Activated B cell treated with CpG ODN at 0.5 μM for 24 hours (primary cell): ENCODE results near the gene FNDC7. TPM values are rescaled to one million over a fixed set of nuclear protein-coding genes. Genes with fewer than 3 reads are reported as not detected.

Experiments
- ATAC-seq: fragments of 200-7000 bp; cut with Tn5 transposase; one replicate; pipeline ENCODE4 v1.10.0; 2021; ENCODE audit warnings: low read depth, mild to moderate bottlenecking, moderate library complexity
- CTCF ChIA-PET: fragments of 350-600 bp; sonication (Branson Sonifier 250); formaldehyde crosslinking; loops from one replicate; lab custom pipeline; 2021; ENCODE audit warnings: antibody characterized with exemption; lab: Charles Lee
- POLR2A ChIA-PET: fragments of 350-600 bp; sonication (Branson Sonifier 250); formaldehyde crosslinking; loops from one replicate; lab custom pipeline; 2021; ENCODE audit warnings: antibody characterized with exemption; lab: Charles Lee
- DNase-seq: peaks from one replicate; pipeline ENCODE4 v3.0.0; 2022
- H3K27ac Mint-ChIP-seq: one replicate; pipeline ENCODE4 v1.8.0; 2020; ENCODE audit warnings: mixed read lengths
- H3K27me3 Mint-ChIP-seq: one replicate; pipeline ENCODE4 v1.8.0; 2021; ENCODE audit warnings: mixed read lengths
- H3K36me3 Mint-ChIP-seq: one replicate; pipeline ENCODE4 v1.8.0; 2021; ENCODE audit warnings: low read depth, mixed read lengths
- H3K4me1 Mint-ChIP-seq: one replicate; pipeline ENCODE4 v1.8.0; 2021; ENCODE audit warnings: mixed read lengths
- H3K4me3 Mint-ChIP-seq: one replicate; pipeline ENCODE4 v1.8.0; 2020; ENCODE audit warnings: mild to moderate bottlenecking, mixed read lengths
- H3K9me3 Mint-ChIP-seq: one replicate; pipeline ENCODE4 v1.8.0; 2020; ENCODE audit warnings: mixed read lengths
- intact Hi-C: fragments of 100-400 bp; cut with micrococcal nuclease; formaldehyde crosslinking; loops from one replicate; pipeline ENCODE4 v1.15.1; 2024
- total RNA-seq: library from RNA; stranded (reverse); gene quantifications from 2 replicates; pipeline ENCODE4 v1.2.3, GENCODE V29; 2022
- TF ChIP-seq, protein P1 (sequence below): fragments of 200-600 bp; IDR thresholded peaks from one replicate; pipeline ENCODE4 v1.8.0; 2022; ENCODE audit warnings: antibody characterized with exemption, mild to moderate bottlenecking

The FNDC7 gene
- total RNA-seq, 1 donor from 2014 or later: not detected

DNA sequence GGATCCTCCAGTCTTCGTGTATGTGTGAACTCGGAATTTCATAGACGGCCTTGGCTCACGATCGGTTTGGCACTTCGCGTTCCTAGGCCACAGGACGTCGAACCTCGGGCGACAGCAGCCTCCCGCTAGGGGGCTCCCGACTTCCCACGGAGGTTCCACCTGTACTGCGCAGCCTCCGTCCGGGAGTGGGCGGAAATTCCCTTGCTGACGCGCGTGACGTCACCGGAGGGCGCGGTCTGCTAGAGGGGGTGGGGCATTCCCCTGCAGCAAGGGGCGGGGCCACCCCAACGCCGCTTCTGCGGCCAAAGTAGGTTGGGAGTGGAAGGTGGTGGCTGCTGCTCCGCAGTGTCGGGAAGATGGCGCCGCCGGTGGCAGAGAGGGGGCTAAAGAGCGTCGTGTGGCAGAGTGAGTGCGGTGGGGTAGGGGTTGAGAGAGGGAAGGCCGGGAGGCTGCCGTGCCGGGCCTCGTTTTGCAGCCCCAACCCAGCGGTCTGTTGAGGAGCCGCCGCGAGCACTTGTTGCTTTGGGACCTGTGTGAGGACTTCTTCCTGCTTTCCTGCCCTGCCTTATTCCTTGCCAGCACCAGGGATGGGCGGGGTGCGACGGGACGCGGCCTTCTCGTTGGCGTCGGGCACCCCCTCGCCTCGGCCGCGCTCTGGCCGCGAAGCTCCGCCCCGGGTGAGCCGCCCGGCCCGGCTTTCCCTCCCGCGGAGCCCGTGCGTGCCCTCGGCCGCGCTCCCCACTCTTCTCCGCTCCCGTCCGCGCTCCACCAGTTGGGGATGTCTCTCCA lies 33.9 kb downstream of the FNDC7 start, which contains the start of gene STXBP3:
Gene STXBP3 (plus strand): TSS at position 293 of the 789 bp plus-strand sequence. CDS start 64 bp downstream, at position 357.
- DNase-seq: peak; percentile 99
- Mint-ChIP-seq H3K27me3 (no peaks in the 10 kb centered on the region), H3K36me3 (peaks cover 17% of the 10 kb centered on the region), H3K4me1 (peaks cover 28% of the 10 kb centered on the region), H3K4me3 (peak within 1 kb of the TSS; percentile 99), H3K27ac (peak within 1 kb of the TSS; percentile 99), H3K9me3 (no peaks in the 10 kb centered on the region)
- ChIA-PET POLR2A (interaction anchor here (0.5 to 1.7 kb wide), 8 partner anchors 9 to 1653 kb away, joined by 3 to 17 read pairs (median 4); partner anchors contain the start of genes HENMT1 and PRPF38B), CTCF (interaction anchor here (1.2 kb wide), 1 partner anchor 152 kb away, joined by 6 read pairs; no protein-coding TSS in a partner anchor)
- TF ChIP-seq, protein P1, sequence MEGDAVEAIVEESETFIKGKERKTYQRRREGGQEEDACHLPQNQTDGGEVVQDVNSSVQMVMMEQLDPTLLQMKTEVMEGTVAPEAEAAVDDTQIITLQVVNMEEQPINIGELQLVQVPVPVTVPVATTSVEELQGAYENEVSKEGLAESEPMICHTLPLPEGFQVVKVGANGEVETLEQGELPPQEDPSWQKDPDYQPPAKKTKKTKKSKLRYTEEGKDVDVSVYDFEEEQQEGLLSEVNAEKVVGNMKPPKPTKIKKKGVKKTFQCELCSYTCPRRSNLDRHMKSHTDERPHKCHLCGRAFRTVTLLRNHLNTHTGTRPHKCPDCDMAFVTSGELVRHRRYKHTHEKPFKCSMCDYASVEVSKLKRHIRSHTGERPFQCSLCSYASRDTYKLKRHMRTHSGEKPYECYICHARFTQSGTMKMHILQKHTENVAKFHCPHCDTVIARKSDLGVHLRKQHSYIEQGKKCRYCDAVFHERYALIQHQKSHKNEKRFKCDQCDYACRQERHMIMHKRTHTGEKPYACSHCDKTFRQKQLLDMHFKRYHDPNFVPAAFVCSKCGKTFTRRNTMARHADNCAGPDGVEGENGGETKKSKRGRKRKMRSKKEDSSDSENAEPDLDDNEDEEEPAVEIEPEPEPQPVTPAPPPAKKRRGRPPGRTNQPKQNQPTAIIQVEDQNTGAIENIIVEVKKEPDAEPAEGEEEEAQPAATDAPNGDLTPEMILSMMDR: peak; percentile 93
- peak; percentile 92 for ATAC-seq
- intact Hi-C loops: loop anchor here (1.0 to 5.0 kb wide), 12 partner anchors 54 to 1592 kb away; partner anchors contain the start of genes CLCC1, HENMT1, PRPF38B and RBM15

GRCh38 chr1:108747171-108747850 lies 34.6 kb downstream of the FNDC7 start:
- no peaks in the 10 kb centered on the region for H3K27me3 Mint-ChIP-seq
- intact Hi-C loops: loop anchor here (2.0 to 5.0 kb wide), 5 partner anchors 365 to 1591 kb away; partner anchors contain the start of genes RBM15 and SARS1
- H3K27ac Mint-ChIP-seq: peak overlapping the region; percentile 94
- DNase-seq (peak; percentile 21), ATAC-seq (no peak)
- peak overlapping the region; percentile 99 for H3K4me3 Mint-ChIP-seq
- CTCF ChIA-PET: no interaction called here
- H3K9me3 Mint-ChIP-seq: no peaks in the 10 kb centered on the region
- peaks cover 28% of the 10 kb centered on the region for H3K4me1 Mint-ChIP-seq
- POLR2A ChIA-PET: interaction anchor here (0.5 to 1.7 kb wide), 9 partner anchors 9 to 1652 kb away, joined by 3 to 17 read pairs (median 4); partner anchors contain the start of genes HENMT1 and PRPF38B
- TF ChIP-seq, protein P1: no peak
- peaks cover 17% of the 10 kb centered on the region for H3K36me3 Mint-ChIP-seq

DNA sequence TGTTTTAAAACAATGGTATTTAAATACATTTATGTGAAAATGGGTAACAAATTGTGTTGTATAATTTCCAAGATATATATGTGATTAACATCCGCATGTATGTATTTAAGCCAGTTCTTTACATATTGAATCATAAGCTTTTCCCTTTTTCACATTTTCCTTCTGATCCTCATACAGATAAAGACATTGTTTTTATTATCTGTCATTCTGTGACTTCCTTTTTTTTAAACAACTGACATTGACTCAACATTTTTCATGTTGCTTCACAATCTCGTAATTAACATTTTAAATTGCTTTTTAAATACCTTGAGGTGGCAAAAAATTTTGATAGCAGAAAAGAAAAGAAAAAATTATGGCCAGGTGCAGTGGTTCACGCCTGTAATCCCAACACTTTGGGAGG lies 35.2 kb downstream of the FNDC7 start:
- Mint-ChIP-seq H3K9me3 (no peaks in the 10 kb centered on the region), H3K27me3 (no peaks in the 10 kb centered on the region), H3K4me3 (peak overlapping the region; percentile 32), H3K4me1 (peaks cover 28% of the 10 kb centered on the region), H3K36me3 (peaks cover 21% of the 10 kb centered on the region), H3K27ac (no peak overlapping the region)
- TF ChIP-seq, protein P1: no peak
- intact Hi-C loops: loop anchor here (2.0 to 5.0 kb wide), 5 partner anchors 365 to 1591 kb away; partner anchors contain the start of genes RBM15 and SARS1
- ChIA-PET POLR2A (interaction anchor here (0.7 kb wide), 1 partner anchor 56 kb away, joined by 3 read pairs; the partner anchor contains the start of gene PRPF38B), CTCF (no interaction called here)
- DNase-seq: no peak
- ATAC-seq: no peak

DNA sequence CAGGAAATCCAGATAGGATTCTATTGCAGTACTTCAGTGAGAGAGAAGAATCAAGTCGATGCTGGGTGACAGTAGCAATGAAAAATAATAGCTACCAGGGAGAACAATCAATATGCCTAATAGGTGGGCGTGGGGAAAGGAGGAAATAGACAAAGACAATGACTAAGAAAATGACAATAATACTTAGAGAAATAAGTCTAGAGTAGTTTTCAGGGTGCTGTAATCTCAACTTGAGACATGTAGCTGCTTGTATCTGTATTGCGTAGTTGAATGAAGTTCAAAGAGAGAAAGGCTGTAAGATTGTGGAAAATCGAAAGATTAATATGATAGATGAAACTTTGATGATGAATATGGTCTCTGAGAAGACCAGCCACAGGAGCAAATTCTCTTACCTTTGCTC lies 36.4 kb downstream of the FNDC7 start:
- Mint-ChIP-seq H3K27me3 (no peaks in the 10 kb centered on the region), H3K9me3 (no peaks in the 10 kb centered on the region), H3K36me3 (peaks cover 24% of the 10 kb centered on the region), H3K27ac (no peak overlapping the region), H3K4me1 (peaks cover 28% of the 10 kb centered on the region), H3K4me3 (peak overlapping the region; percentile 8)
- POLR2A ChIA-PET: interaction anchor here (1.2 kb wide), 1 partner anchor 57 kb away, joined by 4 read pairs; the partner anchor contains the start of gene PRPF38B
- TF ChIP-seq, protein P1: no peak
- no peak for DNase-seq
- intact Hi-C loops: loop anchor here (5.0 kb wide), 2 partner anchors 552 to 787 kb away; no protein-coding TSS in a partner anchor
- CTCF ChIA-PET: interaction anchor here (0.6 kb wide), 1 partner anchor 13 kb away, joined by 3 read pairs; no protein-coding TSS in a partner anchor
- no peak for ATAC-seq
